H1 (cell line): Measurements from ENCODE around the gene CFAP65. TPM values are rescaled to one million over a fixed set of nuclear protein-coding genes. Genes with fewer than 3 reads are reported as not detected.
A peak's percentile ranks its signal among the peaks of the same experiment; 100 is the strongest.

ENCODE experiments used
- BCL11A ChIP-seq, 2 experiments: IDR thresholded peaks; one replicate each; pipeline ENCODE4 v1.6.1; 2011; ENCODE audit warnings: low read depth in 2 of 2, low read length in 2 of 2, mild to moderate bottlenecking in 2 of 2
- BRCA1 ChIP-seq: IDR thresholded peaks from 2 replicates; pipeline ENCODE4 v1.6.1; 2012; ENCODE audit warnings: low read depth, low read length, improper control_type of control experiment
- CBX5 ChIP-seq: fragments of 300-800, 300-1000 bp; sonication (generic); IDR thresholded peaks from 2 replicates; pipeline ENCODE4 v1.7.1; 2016; ENCODE audit warnings: antibody characterized with exemption, low read length, low read depth
- CBX8 ChIP-seq: fragments of 300-800, 300-1000 bp; sonication (generic); IDR thresholded peaks from 2 replicates; pipeline ENCODE4 v1.7.1; 2016; ENCODE audit warnings: low read depth, low read length, borderline replicate concordance
- CREB1 ChIP-seq: IDR thresholded peaks from 2 replicates; pipeline ENCODE4 v1.6.1; 2012; ENCODE audit warnings: inconsistent platforms
- EGR1 ChIP-seq: IDR thresholded peaks from 2 replicates; pipeline ENCODE4 v1.6.1; 2011; ENCODE audit warnings: low read depth, low read length, borderline replicate concordance
- FOSL1 ChIP-seq: IDR thresholded peaks from 2 replicates; pipeline ENCODE4 v1.6.1; 2011; ENCODE audit warnings: mild to moderate bottlenecking, low read depth, low read length, moderate library complexity; ENCODE audit not compliant: insufficient read depth
- HDAC2 ChIP-seq, 2 experiments: fragments of 300-600 bp in 1 of 2; sonication (generic) in 1 of 2; IDR thresholded peaks; 2 replicates each; pipeline ENCODE4 v1.6.1; 2011 to 2012; ENCODE audit warnings: low read depth in 2 of 2, low read length in 2 of 2, mild to moderate bottlenecking in 2 of 2, moderate library complexity in 2 of 2, borderline replicate concordance in 1 of 2, inconsistent platforms in 1 of 2
- JUND ChIP-seq: IDR thresholded peaks from 2 replicates; pipeline ENCODE4 v1.6.1; 2011; ENCODE audit warnings: mild to moderate bottlenecking, improper control_type of control experiment, low read length
- KDM1A ChIP-seq: fragments of 200-600, 300-600 bp; sonication (generic); IDR thresholded peaks from 2 replicates; pipeline ENCODE4 v1.7.1; 2016; ENCODE audit warnings: mild to moderate bottlenecking, low read length, borderline replicate concordance
- KDM5A ChIP-seq: fragments of 200-600 bp; IDR thresholded peaks from 2 replicates; pipeline ENCODE4 v1.7.1; 2012; ENCODE audit warnings: mild to moderate bottlenecking, low read length, inconsistent platforms, mixed read lengths
- MAFK ChIP-seq: IDR thresholded peaks from 2 replicates; pipeline ENCODE4 v1.6.1; 2012; ENCODE audit warnings: low read depth, mild to moderate bottlenecking, improper control_type of control experiment, low read length
- PHF8 ChIP-seq: fragments of 200-600 bp; sonication (generic); conservative IDR thresholded peaks from 2 replicates; pipeline ENCODE4 v1.7.1; 2012; ENCODE audit warnings: low read depth, mild to moderate bottlenecking, inconsistent platforms, low read length, moderate library complexity
- POLR2A ChIP-seq, 2 experiments: IDR thresholded peaks; 1 replicate in 1 of 2; 2 replicates in 1 of 2; pipeline ENCODE4 v1.6.1; 2011; ENCODE audit warnings: low read depth in 2 of 2, low read length in 2 of 2, mild to moderate bottlenecking in 2 of 2; ENCODE audit errors: control extremely low read depth in 1 of 2
- POLR2AphosphoS5 ChIP-seq: IDR thresholded peaks from 2 replicates; pipeline ENCODE4 v1.6.1; 2011; ENCODE audit warnings: low read depth, low read length
- POU5F1 ChIP-seq: IDR thresholded peaks from 2 replicates; pipeline ENCODE4 v1.6.1; 2011; ENCODE audit warnings: low read depth, mild to moderate bottlenecking, low read length, moderate library complexity
- SAP30 ChIP-seq: fragments of 300-600 bp; sonication (generic); IDR thresholded peaks from 2 replicates; pipeline ENCODE4 v1.7.1; 2012; ENCODE audit warnings: low read length, moderate library complexity, mild to moderate bottlenecking, inconsistent platforms; ENCODE audit not compliant: insufficient read depth, insufficient replicate concordance
- SIX5 ChIP-seq: IDR thresholded peaks from 2 replicates; pipeline ENCODE4 v1.6.1; 2011; ENCODE audit warnings: mild to moderate bottlenecking, low read depth, low read length
- SRF ChIP-seq: IDR thresholded peaks from 2 replicates; pipeline ENCODE4 v1.6.1; 2011; ENCODE audit warnings: mild to moderate bottlenecking, low read depth, low read length, moderate library complexity
- SUZ12 ChIP-seq: fragments of 200-600 bp; sonication (generic); IDR thresholded peaks from 2 replicates; pipeline ENCODE4 v1.6.1; 2012; ENCODE audit warnings: mild to moderate bottlenecking, inconsistent platforms, low read length, moderate library complexity, mixed read lengths
- TAF7 ChIP-seq: optimal IDR thresholded peaks from 2 replicates; pipeline ENCODE3; 2011; ENCODE audit warnings: low read depth, mild to moderate bottlenecking, inconsistent platforms, low read length, moderate library complexity, borderline replicate concordance
- YY1 ChIP-seq: IDR thresholded peaks from 2 replicates; pipeline ENCODE4 v1.6.1; 2011; ENCODE audit warnings: low read depth, mild to moderate bottlenecking, low read length
- ZNF274 ChIP-seq: IDR thresholded peaks from 2 replicates; pipeline ENCODE4 v1.7.0; 2012; ENCODE audit warnings: low read length, borderline replicate concordance; ENCODE audit errors: extremely low read depth
- polyA plus RNA-seq, 7 experiments: library from polyadenylated mRNA; depleted of rRNA in 3 of 7; stranded (reverse) in 5 of 7; unstranded in 2 of 7; fragments of >200 nt in 5 of 7; fragments of 200-250 nt in 2 of 7; gene quantifications; 1 replicate in 5 of 7; 2 replicates in 1 of 7; 4 replicates in 1 of 7; pipeline versions ENCODE4 v1.2.1 to v1.2.3, GENCODE V29; 2011 to 2013; ENCODE audit warnings: missing spikeins in 2 of 7, mixed read lengths in 2 of 7
- total RNA-seq: library from RNA; stranded (reverse); fragmentation: NEBNext Ultra II Directional; extraction: Animal tissue kit (Norgen Biotek cat#: 25700); gene quantifications from 2 replicates; pipeline ENCODE4 v1.2.1, GENCODE V29; 2021
- TF ChIP-seq, protein P1 (sequence below): IDR thresholded peaks from 2 replicates; pipeline ENCODE4 v1.6.1; 2011; ENCODE audit warnings: low read depth, mild to moderate bottlenecking, low read length; ENCODE audit not compliant: insufficient read depth

Gene CFAP65
- total and polyA plus RNA-seq, 2 of the 8 experiments (the other 6 are each of a cell fraction or from before 2014, with no cell fraction given) = 0.19 to 0.45 TPM

DNA sequence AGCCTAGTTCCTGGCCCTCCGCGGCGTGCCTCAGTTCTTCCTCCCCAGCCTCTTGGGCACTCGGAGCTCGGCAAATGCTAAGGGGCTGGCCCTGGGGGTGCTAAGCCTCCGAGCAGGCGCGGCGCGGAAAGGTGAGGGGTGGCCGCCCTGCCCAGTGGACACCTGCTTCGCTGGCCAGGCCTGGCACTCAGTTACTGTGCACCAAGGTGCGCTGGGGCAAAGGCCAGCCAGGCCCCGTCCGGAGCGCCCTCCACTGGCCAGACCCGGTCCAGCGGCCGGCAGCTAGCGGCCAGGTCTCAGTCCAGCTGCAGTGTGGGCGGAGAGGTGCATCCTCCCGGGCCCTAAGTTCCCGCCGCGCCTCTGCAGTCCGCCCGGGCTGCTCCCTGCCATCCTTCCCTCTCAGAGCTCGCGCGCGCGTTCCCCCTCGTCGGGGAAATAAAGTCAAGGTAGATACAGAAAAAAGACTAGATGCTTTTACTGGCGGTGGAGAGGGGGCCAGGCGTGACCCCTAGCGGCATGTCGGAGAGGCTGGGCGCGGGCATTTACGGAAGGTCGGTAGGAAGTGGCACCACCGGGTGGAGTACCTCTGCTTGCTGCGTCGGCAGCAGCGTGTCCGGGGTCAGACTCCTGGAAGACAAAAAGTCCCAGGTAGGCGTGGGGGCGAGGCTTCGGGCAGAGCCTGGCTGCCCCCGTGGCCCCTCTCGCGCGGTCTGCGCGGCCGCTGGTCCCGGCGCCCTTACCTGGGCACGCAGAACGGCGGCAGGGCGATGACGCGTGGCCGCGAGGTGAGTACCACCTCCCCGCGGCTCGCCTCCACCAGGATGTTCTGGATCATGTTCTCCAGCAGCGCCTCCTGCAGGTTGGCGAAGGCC is 38.7 kb downstream of the CFAP65 start (continued):
- TF ChIP-seq HDAC2 (IDR thresholded peaks at IDR 0.05; ENCODE audit: borderline replicate concordance in 1 of 2, low read depth in 2 of 2, low read length in 2 of 2) (peak in 1 of 2 experiments; percentile 7; a peak in 1 of 4 replicates), TAF7 (peak; percentile 73), POLR2AphosphoS5 (no peak; the same call in 1 of the 2 replicates), CBX5 (no peak), CBX8 (no peak), ZNF274 (no peak), EGR1 (peak; percentile 89; the same call in 1 of the 2 replicates), KDM1A (no peak), SIX5 (no peak), BRCA1 (no peak), MAFK (no peak), CREB1 (peak; percentile 87), JUND (no peak), POU5F1 (no peak), FOSL1 (peak; percentile 72; the same call in 1 of the 2 replicates), POLR2A (IDR thresholded peaks at IDR 0.05; ENCODE audit: control extremely low read depth in 1 of 2, low read depth in 2 of 2, low read length in 2 of 2) (peak in 1 of 2 experiments; percentile 38; a peak in 1 of 3 replicates), SUZ12 (peak; percentile 9; the same call in 1 of the 2 replicates), SAP30 (no peak), BCL11A (IDR thresholded peaks at IDR 0.05; ENCODE audit: low read depth in 2 of 2, low read length in 2 of 2) (no peak), KDM5A (no peak), SRF (0 out of 2 replicates have a peak, but pooled peaks have one; percentile 29), PHF8 (0 out of 2 replicates have a peak, but pooled peaks have one; percentile 15), YY1 (0 out of 2 replicates have a peak, but pooled peaks have one; percentile 22)
- TF ChIP-seq, protein P1, sequence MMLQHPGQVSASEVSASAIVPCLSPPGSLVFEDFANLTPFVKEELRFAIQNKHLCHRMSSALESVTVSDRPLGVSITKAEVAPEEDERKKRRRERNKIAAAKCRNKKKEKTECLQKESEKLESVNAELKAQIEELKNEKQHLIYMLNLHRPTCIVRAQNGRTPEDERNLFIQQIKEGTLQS = no peak
